SKM-1 (cell line): Measurements from ENCODE around the gene TSPAN4.

Experiments
- DNase-seq: peaks from one replicate; lab custom pipeline; 2025; ENCODE audit not compliant: unreplicated experiment; lab: John Stamatoyannopoulos, UW

TSPAN4 gene

GRCh38 chr11:883527-883926 lies 40.9 kb downstream of the TSPAN4 start:
- no peak for DNase-seq

- no peak for DNase-seq
Measured at GRCh38 chr11:884578-885070, 42.0 kb downstream of the TSPAN4 start.

GRCh38 chr11:886568-886967 lies 43.9 kb downstream of the TSPAN4 start:
- DNase-seq: no peak

GRCh38 chr11:887589-887988 lies 44.9 kb downstream of the TSPAN4 start:
- DNase-seq: no peak

- no peak for DNase-seq
Measured at GRCh38 chr11:888310-889212, 45.9 kb downstream of the TSPAN4 start.

- no peak for DNase-seq
Measured at GRCh38 chr11:889257-889656, 46.6 kb downstream of the TSPAN4 start.

GRCh38 chr11:889687-890475 lies 47.2 kb downstream of the TSPAN4 start:
- DNase-seq: no peak

GRCh38 chr11:890794-891540 lies 48.3 kb downstream of the TSPAN4 start:
- no peak for DNase-seq

GRCh38 chr11:893008-893654 lies 50.5 kb downstream of the TSPAN4 start:
- no peak for DNase-seq

- DNase-seq: no peak
Measured at GRCh38 chr11:894575-895201, 52.0 kb downstream of the TSPAN4 start.

GRCh38 chr11:895331-896110 lies 52.9 kb downstream of the TSPAN4 start:
- DNase-seq: no peak

- no peak for DNase-seq
Measured at GRCh38 chr11:897253-898142, 54.8 kb downstream of the TSPAN4 start.

GRCh38 chr11:898143-898511 lies 55.5 kb downstream of the TSPAN4 start:
- DNase-seq: no peak

GRCh38 chr11:898540-899190 lies 56.0 kb downstream of the TSPAN4 start:
- DNase-seq: no peak

GRCh38 chr11:899724-900123 lies 57.1 kb downstream of the TSPAN4 start:
- no peak for DNase-seq

GRCh38 chr11:900545-900944 lies 57.9 kb downstream of the TSPAN4 start:
- no peak for DNase-seq

- DNase-seq: no peak
Measured at GRCh38 chr11:901452-902061, 58.9 kb downstream of the TSPAN4 start.

GRCh38 chr11:904380-904779 lies 61.7 kb downstream of the TSPAN4 start:
- DNase-seq: no peak
